Endodermal cell (in vitro differentiated cells): ENCODE results near the gene PSD2. TPM values are rescaled to one million over a fixed set of nuclear protein-coding genes. Genes with fewer than 3 reads are reported as not detected.

ENCODE experiments used
- DNase-seq: peaks from one replicate; pipeline ENCODE4 v3.0.0-alpha.2; 2017
- H3K27ac ChIP-seq: 2 replicates; pipeline ENCODE4 v1.5.1; 2013; ENCODE audit warnings: mild to moderate bottlenecking, low read depth, low read length, moderate library complexity
- H3K27me3 ChIP-seq: 2 replicates; pipeline ENCODE4 v1.6.1; 2013; ENCODE audit warnings: mild to moderate bottlenecking, low read length, moderate library complexity; ENCODE audit not compliant: insufficient read depth, control insufficient read depth, poor library complexity, severe bottlenecking
- H3K36me3 ChIP-seq: 2 replicates; pipeline ENCODE4 v1.7.0; 2013; ENCODE audit warnings: mild to moderate bottlenecking, low read length, moderate library complexity; ENCODE audit not compliant: control insufficient read depth, insufficient read depth
- H3K4me1 ChIP-seq: one replicate; pipeline ENCODE4 v1.7.0; 2013; ENCODE audit warnings: low read length; ENCODE audit not compliant: control insufficient read depth, insufficient read depth
- H3K4me3 ChIP-seq: 2 replicates; pipeline ENCODE4 v1.5.1; 2013; ENCODE audit warnings: mild to moderate bottlenecking, low read length, moderate library complexity
- H3K9ac ChIP-seq: 2 replicates; pipeline ENCODE4 v1.6.1; 2013; ENCODE audit warnings: mild to moderate bottlenecking, low read length, moderate library complexity; ENCODE audit not compliant: poor library complexity, severe bottlenecking; ENCODE audit errors: extremely low read depth
- H3K9me3 ChIP-seq: 2 replicates; pipeline ENCODE4 v1.6.1; 2013; ENCODE audit warnings: mild to moderate bottlenecking, low read length, moderate library complexity; ENCODE audit not compliant: control insufficient read depth
- H3K27ac Mint-ChIP-seq: 2 replicates; pipeline ENCODE4 v1.8.0; 2020; ENCODE audit warnings: mixed read lengths
- H3K27me3 Mint-ChIP-seq: 2 replicates; pipeline ENCODE4 v1.8.0; 2021; ENCODE audit warnings: mild to moderate bottlenecking, mixed read lengths; ENCODE audit not compliant: insufficient read depth
- H3K36me3 Mint-ChIP-seq: 2 replicates; pipeline ENCODE4 v1.8.0; 2020; ENCODE audit warnings: low read depth, mixed read lengths
- H3K4me1 Mint-ChIP-seq: 2 replicates; pipeline ENCODE4 v1.8.0; 2020; ENCODE audit warnings: mixed read lengths
- H3K4me3 Mint-ChIP-seq: 2 replicates; pipeline ENCODE4 v1.8.0; 2020; ENCODE audit warnings: mild to moderate bottlenecking, moderate library complexity, mixed read lengths
- H3K9me3 Mint-ChIP-seq: 2 replicates; pipeline ENCODE4 v1.8.0; 2020; ENCODE audit warnings: mild to moderate bottlenecking, mixed read lengths
- WGBS, 2 experiments: methylation state at CpG; one replicate each; pipeline versions ENCODE4 v1.1.5 to v1.1.7; 2013; ENCODE audit warnings: missing lambda C conversion rate in 2 of 2, mixed read lengths in 1 of 2; ENCODE audit not compliant: insufficient coverage in 1 of 2, insufficient read length in 1 of 2; 5-methylcytosine and 5-hydroxymethylcytosine counted together
- total RNA-seq, 2 donors: library from RNA; stranded (reverse); fragmentation: NEBNext Ultra II Directional in 1 of 2; extraction: Animal tissue kit (Norgen Biotek cat#: 25700) in 1 of 2; gene quantifications; 2 replicates in 1 of 2; 3 replicates in 1 of 2; pipeline ENCODE4 v1.2.1, GENCODE V29; 2021
- TF ChIP-seq, protein P1 (sequence below): fragments of 200-600 bp; sonication (generic); conservative IDR thresholded peaks from 2 replicates; pipeline ENCODE4 v1.5.0; 2021; ENCODE audit warnings: antibody characterized with exemption, mild to moderate bottlenecking

The PSD2 gene
- total RNA-seq, 2 donors from 2014 or later = 0.55 to 2.5 TPM

GRCh38 chr5:139862313-139862712 lies 66.7 kb downstream of the PSD2 start:
- Histone ChIP-seq H3K4me1 (no peaks in the 10 kb centered on the region), H3K9ac (no peak overlapping the region), H3K36me3 (no peaks in the 10 kb centered on the region), H3K4me3 (no peak overlapping the region), H3K27me3 (peaks cover 6% of the 10 kb centered on the region), H3K9me3 (no peaks in the 10 kb centered on the region), H3K27ac (no peak overlapping the region)
- 85 to 96% methylated on average over 2 of the region's 2 CpGs for WGBS, 2 experiments
- H3K9me3 Mint-ChIP-seq = no peaks in the 10 kb centered on the region
- H3K27ac Mint-ChIP-seq = no peak overlapping the region
- TF ChIP-seq, protein P1, sequence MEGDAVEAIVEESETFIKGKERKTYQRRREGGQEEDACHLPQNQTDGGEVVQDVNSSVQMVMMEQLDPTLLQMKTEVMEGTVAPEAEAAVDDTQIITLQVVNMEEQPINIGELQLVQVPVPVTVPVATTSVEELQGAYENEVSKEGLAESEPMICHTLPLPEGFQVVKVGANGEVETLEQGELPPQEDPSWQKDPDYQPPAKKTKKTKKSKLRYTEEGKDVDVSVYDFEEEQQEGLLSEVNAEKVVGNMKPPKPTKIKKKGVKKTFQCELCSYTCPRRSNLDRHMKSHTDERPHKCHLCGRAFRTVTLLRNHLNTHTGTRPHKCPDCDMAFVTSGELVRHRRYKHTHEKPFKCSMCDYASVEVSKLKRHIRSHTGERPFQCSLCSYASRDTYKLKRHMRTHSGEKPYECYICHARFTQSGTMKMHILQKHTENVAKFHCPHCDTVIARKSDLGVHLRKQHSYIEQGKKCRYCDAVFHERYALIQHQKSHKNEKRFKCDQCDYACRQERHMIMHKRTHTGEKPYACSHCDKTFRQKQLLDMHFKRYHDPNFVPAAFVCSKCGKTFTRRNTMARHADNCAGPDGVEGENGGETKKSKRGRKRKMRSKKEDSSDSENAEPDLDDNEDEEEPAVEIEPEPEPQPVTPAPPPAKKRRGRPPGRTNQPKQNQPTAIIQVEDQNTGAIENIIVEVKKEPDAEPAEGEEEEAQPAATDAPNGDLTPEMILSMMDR = no peak
- H3K27me3 Mint-ChIP-seq = peaks cover 38% of the 10 kb centered on the region
- no peak overlapping the region for H3K4me3 Mint-ChIP-seq
- no peak for DNase-seq
- H3K4me1 Mint-ChIP-seq = no peaks in the 10 kb centered on the region
- H3K36me3 Mint-ChIP-seq = no peaks in the 10 kb centered on the region

DNA sequence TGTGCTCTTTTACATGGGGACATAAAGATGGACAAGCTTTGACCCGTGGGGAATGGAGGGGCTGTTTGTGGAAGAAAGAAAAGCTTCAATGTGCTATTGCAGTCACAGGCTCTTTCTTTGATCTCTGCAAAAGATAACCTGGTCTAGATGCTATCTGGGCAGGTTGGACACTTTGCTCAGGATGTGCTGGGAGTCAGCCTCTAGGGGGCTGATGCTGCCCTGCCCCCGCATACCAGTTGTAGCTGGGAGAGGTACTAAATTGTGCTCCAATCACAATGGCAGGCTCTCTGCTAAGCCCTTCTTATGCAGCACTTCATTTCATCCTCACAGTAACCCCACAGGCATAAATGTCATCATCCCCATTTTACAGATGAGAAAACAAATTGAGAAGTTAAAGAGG lies 67.2 kb downstream of the PSD2 start:
- H3K9me3 Mint-ChIP-seq = no peaks in the 10 kb centered on the region
- Histone ChIP-seq H3K27me3 (peaks cover 1% of the 10 kb centered on the region), H3K9ac (no peak overlapping the region), H3K36me3 (no peaks in the 10 kb centered on the region), H3K4me3 (no peak overlapping the region), H3K9me3 (no peaks in the 10 kb centered on the region), H3K27ac (no peak overlapping the region), H3K4me1 (no peaks in the 10 kb centered on the region)
- no peaks in the 10 kb centered on the region for H3K4me1 Mint-ChIP-seq
- H3K36me3 Mint-ChIP-seq = no peaks in the 10 kb centered on the region
- no peak overlapping the region for H3K27ac Mint-ChIP-seq
- TF ChIP-seq, protein P1 = peak; percentile 66
- H3K27me3 Mint-ChIP-seq = peaks cover 40% of the 10 kb centered on the region
- WGBS, 2 experiments = 79 to 100% methylated on average over 1 to 2 of the region's 2 CpGs
- DNase-seq = no peak
- no peak overlapping the region for H3K4me3 Mint-ChIP-seq

DNA sequence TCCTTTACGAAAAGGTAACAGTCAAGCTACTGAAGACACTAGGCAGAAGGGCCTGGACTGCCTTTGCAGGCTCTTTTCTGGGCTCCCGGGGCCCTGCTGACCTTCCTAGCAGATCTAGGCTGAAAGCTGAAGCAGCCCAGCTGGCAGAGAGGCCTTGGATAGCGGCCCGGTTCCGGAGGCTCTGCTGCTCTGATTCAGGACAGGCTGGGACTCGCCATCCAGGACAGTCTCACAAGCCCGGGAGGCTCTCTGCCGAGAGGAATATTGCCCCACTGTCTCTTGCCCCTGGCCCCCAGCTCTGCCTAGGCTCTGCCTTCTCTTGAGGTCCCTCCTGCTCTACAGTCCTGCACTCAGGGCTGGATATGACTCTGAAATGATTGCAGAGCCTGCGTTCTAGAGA lies 67.8 kb downstream of the PSD2 start:
- no peaks in the 10 kb centered on the region for H3K27me3 ChIP-seq
- no peaks in the 10 kb centered on the region for H3K36me3 ChIP-seq
- Mint-ChIP-seq H3K27ac (no peak overlapping the region), H3K9me3 (no peaks in the 10 kb centered on the region), H3K4me3 (no peak overlapping the region), H3K36me3 (no peaks in the 10 kb centered on the region), H3K4me1 (no peaks in the 10 kb centered on the region), H3K27me3 (peaks cover 43% of the 10 kb centered on the region)
- no peak overlapping the region for H3K27ac ChIP-seq
- H3K9me3 ChIP-seq = no peaks in the 10 kb centered on the region
- H3K9ac ChIP-seq = no peak overlapping the region
- no peaks in the 10 kb centered on the region for H3K4me1 ChIP-seq
- no peak overlapping the region for H3K4me3 ChIP-seq
- DNase-seq = no peak
- 92 to 97% methylated on average over 5 to 9 of the region's 9 CpGs for WGBS, 2 experiments
- TF ChIP-seq, protein P1 = no peak
